Naive thymus-derived CD8-positive, alpha-beta T cell (primary cell): Measurements from ENCODE around the gene USP17L11. TPM values are rescaled to one million over a fixed set of nuclear protein-coding genes. Genes with fewer than 3 reads are reported as not detected.
"Not testable (repeated sequence)": the region's sequence is repeated elsewhere in the genome, so short reads cannot be mapped to it uniquely, and the experiment has no call there.

ENCODE experiments used
- ATAC-seq, 2 donors: fragments of 150-1000 bp; cut with Tn5 transposase in 1 of 2; sonication (Bioruptor Pico), chemical (Tn5 transposase) in 1 of 2; 1 replicate in 1 of 2; 2 replicates in 1 of 2; pipeline ENCODE4 v1.10.0; 2021; ENCODE audit warnings: mild to moderate bottlenecking in 2 of 2, moderate library complexity in 2 of 2
- POLR2A ChIA-PET: fragments of 350-600 bp; sonication (Branson Sonifier 250); formaldehyde crosslinking; loops from one replicate; lab custom pipeline; 2021; ENCODE audit warnings: antibody characterized with exemption; lab: Charles Lee
- DNase-seq, 10 donors: peaks; one replicate each; pipeline versions ENCODE4 v3.0.0 to v3.0.0-alpha.2; 2020 to 2022
- H3K27ac Mint-ChIP-seq, 10 donors: one replicate each; pipeline ENCODE4 v1.8.0; 2020 to 2022; ENCODE audit warnings: mild to moderate bottlenecking in 10 of 10, mixed read lengths in 10 of 10, moderate library complexity in 4 of 10, inconsistent platforms in 1 of 10
- H3K27me3 Mint-ChIP-seq, 5 donors: one replicate each; pipeline ENCODE4 v1.8.0; 2021 to 2022; ENCODE audit warnings: mixed read lengths in 5 of 5
- H3K36me3 Mint-ChIP-seq, 3 donors: one replicate each; pipeline ENCODE4 v1.8.0; 2020 to 2022; ENCODE audit warnings: mixed read lengths in 3 of 3, mild to moderate bottlenecking in 2 of 3, inconsistent platforms in 1 of 3
- H3K4me1 Mint-ChIP-seq, 4 donors: one replicate each; pipeline ENCODE4 v1.8.0; 2021 to 2022; ENCODE audit warnings: mixed read lengths in 4 of 4
- H3K4me3 Mint-ChIP-seq, 10 donors: one replicate each; pipeline ENCODE4 v1.8.0; 2020 to 2022; ENCODE audit warnings: mild to moderate bottlenecking in 10 of 10, mixed read lengths in 10 of 10, moderate library complexity in 6 of 10, inconsistent platforms in 1 of 10
- H3K9me3 Mint-ChIP-seq, 9 donors: one replicate each; pipeline ENCODE4 v1.8.0; 2020 to 2022; ENCODE audit warnings: mixed read lengths in 9 of 9, mild to moderate bottlenecking in 3 of 9, inconsistent platforms in 1 of 9, moderate library complexity in 1 of 9
- polyA plus RNA-seq, 3 donors: library from polyadenylated mRNA; unstranded; fragments of 300-500 nt; fragmentation: Illumina TruSeq; gene quantifications; one replicate each; pipeline ENCODE4 v1.2.3, GENCODE V29; 2021
- total RNA-seq, 8 experiments: library from RNA in 2 of 8; stranded (reverse) in 2 of 8; gene quantifications; one replicate each; pipeline ENCODE4 v1.2.3 and lab custom pipeline; 2021 to 2026

The USP17L11 gene
- total and polyA plus RNA-seq, 5 experiments from 2014 or later: not detected

DNA sequence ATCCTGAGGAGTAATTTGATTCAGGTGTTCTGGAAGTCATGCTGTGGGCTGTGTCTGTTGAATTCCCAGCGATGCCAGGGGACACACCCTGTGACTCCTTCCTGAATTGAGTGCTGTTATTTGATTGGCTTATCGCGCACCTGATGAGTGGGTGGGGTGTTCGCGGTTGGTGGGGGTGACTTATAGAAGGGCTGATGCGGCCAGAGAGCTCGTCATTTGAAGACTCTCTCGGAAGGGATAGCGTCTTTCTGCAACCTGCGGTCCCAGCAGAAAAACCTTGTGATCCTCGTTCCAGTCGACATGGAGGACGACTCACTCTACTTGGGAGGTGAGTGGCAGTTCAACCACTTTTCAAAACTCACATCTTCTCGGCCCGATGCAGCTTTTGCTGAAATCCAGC is 42.6 kb downstream of the USP17L11 start, which contains the start of gene USP17L20:
USP17L20 (plus strand) TSS at position 301 of the 400 bp plus-strand sequence; CDS start at position 301, 0 bp downstream.
- H3K9me3 Mint-ChIP-seq, H3K27ac Mint-ChIP-seq, H3K4me3 Mint-ChIP-seq, H3K27me3 Mint-ChIP-seq, H3K36me3 Mint-ChIP-seq, H3K4me1 Mint-ChIP-seq, POLR2A ChIA-PET, ATAC-seq, DNase-seq: not testable (repeated sequence)

DNA sequence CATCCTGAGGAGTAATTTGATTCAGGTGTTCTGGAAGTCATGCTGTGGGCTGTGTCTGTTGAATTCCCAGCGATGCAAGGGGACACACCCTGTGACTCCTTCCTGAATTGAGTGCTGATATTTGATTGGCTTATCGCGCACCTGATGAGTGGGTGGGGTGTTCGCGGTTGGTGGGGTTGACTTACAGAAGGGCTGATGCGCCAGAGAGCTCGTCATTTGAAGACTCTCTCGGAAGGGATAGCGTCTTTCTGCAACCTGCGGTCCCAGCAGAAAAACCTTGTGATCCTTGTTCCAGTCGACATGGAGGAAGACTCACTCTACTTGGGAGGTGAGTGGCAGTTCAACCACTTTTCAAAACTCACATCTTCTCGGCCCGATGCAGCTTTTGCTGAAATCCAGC is 47.4 kb downstream of the USP17L11 start, which contains the start of gene USP17L21:
USP17L21 (plus strand) TSS at position 301 of the 400 bp plus-strand sequence; CDS start at position 301, 0 bp downstream.
- H3K4me3 Mint-ChIP-seq, POLR2A ChIA-PET, H3K4me1 Mint-ChIP-seq, H3K9me3 Mint-ChIP-seq, H3K36me3 Mint-ChIP-seq, H3K27me3 Mint-ChIP-seq, DNase-seq, ATAC-seq, H3K27ac Mint-ChIP-seq: not testable (repeated sequence)

Other genes with a start within 250 kb of the USP17L11 start
- not detected for gene FAM90A26, start 45.0 kb upstream of the USP17L11 start, total RNA-seq
- gene FAM90A26, start 45.0 kb upstream of the USP17L11 start, polyA plus RNA-seq: not detected
- gene USP17L10, start 4.7 kb upstream of the USP17L11 start, total RNA-seq: not detected
- gene USP17L10, start 4.7 kb upstream of the USP17L11 start, polyA plus RNA-seq: not detected
- gene USP17L12, start 4.7 kb downstream of the USP17L11 start, total RNA-seq: not detected
- not detected for gene USP17L12, start 4.7 kb downstream of the USP17L11 start, polyA plus RNA-seq
- gene USP17L13, start 9.5 kb downstream of the USP17L11 start, total RNA-seq: not detected
- not detected for gene USP17L13, start 9.5 kb downstream of the USP17L11 start, polyA plus RNA-seq
- gene USP17L15, start 19.0 kb downstream of the USP17L11 start, total RNA-seq: not detected
- not detected for gene USP17L15, start 19.0 kb downstream of the USP17L11 start, polyA plus RNA-seq
- gene USP17L17, start 28.5 kb downstream of the USP17L11 start, total RNA-seq: not detected
- not detected for gene USP17L17, start 28.5 kb downstream of the USP17L11 start, polyA plus RNA-seq
- gene USP17L18, start 33.2 kb downstream of the USP17L11 start, total RNA-seq: not detected
- gene USP17L18, start 33.2 kb downstream of the USP17L11 start, polyA plus RNA-seq: not detected
- not detected for gene USP17L19, start 38.0 kb downstream of the USP17L11 start, total RNA-seq
- gene USP17L19, start 38.0 kb downstream of the USP17L11 start, polyA plus RNA-seq: not detected
- not detected for gene USP17L20, start 42.7 kb downstream of the USP17L11 start, total RNA-seq
- not detected for gene USP17L20, start 42.7 kb downstream of the USP17L11 start, polyA plus RNA-seq
- gene USP17L21, start 47.5 kb downstream of the USP17L11 start, total RNA-seq: not detected
- gene USP17L21, start 47.5 kb downstream of the USP17L11 start, polyA plus RNA-seq: not detected
- not detected for gene USP17L22, start 52.2 kb downstream of the USP17L11 start, total RNA-seq
- not detected for gene USP17L22, start 52.2 kb downstream of the USP17L11 start, polyA plus RNA-seq
- not detected for gene USP17L24, start 109.8 kb downstream of the USP17L11 start, total RNA-seq
- gene USP17L24, start 109.8 kb downstream of the USP17L11 start, polyA plus RNA-seq: not detected
- gene USP17L25, start 114.5 kb downstream of the USP17L11 start, total RNA-seq: not detected
- not detected for gene USP17L25, start 114.5 kb downstream of the USP17L11 start, polyA plus RNA-seq
- gene USP17L26, start 119.3 kb downstream of the USP17L11 start, total RNA-seq: not detected
- not detected for gene USP17L26, start 119.3 kb downstream of the USP17L11 start, polyA plus RNA-seq
- gene USP17L5, start 124.0 kb downstream of the USP17L11 start, total RNA-seq: not detected
- not detected for gene USP17L5, start 124.0 kb downstream of the USP17L11 start, polyA plus RNA-seq
- not detected for gene USP17L27, start 128.7 kb downstream of the USP17L11 start, total RNA-seq
- not detected for gene USP17L27, start 128.7 kb downstream of the USP17L11 start, polyA plus RNA-seq
- gene USP17L28, start 133.5 kb downstream of the USP17L11 start, total RNA-seq: not detected
- not detected for gene USP17L28, start 133.5 kb downstream of the USP17L11 start, polyA plus RNA-seq
- gene USP17L29, start 138.2 kb downstream of the USP17L11 start, total RNA-seq: not detected
- not detected for gene USP17L29, start 138.2 kb downstream of the USP17L11 start, polyA plus RNA-seq
- not detected for gene USP17L30, start 147.7 kb downstream of the USP17L11 start, total RNA-seq
- not detected for gene USP17L30, start 147.7 kb downstream of the USP17L11 start, polyA plus RNA-seq
- gene DEFB131A, start 229.0 kb downstream of the USP17L11 start, total RNA-seq: not detected
- gene DEFB131A, start 229.0 kb downstream of the USP17L11 start, polyA plus RNA-seq: not detected